GM21390 (cell line): ENCODE data around the gene SLC5A12.

Source experiments
- ATAC-seq: cut with Tn5 transposase; IDR thresholded peaks from one replicate; pipeline ENCODE4 v1.9.1; 2021; ENCODE audit not compliant: unreplicated experiment

SLC5A12 gene

DNA sequence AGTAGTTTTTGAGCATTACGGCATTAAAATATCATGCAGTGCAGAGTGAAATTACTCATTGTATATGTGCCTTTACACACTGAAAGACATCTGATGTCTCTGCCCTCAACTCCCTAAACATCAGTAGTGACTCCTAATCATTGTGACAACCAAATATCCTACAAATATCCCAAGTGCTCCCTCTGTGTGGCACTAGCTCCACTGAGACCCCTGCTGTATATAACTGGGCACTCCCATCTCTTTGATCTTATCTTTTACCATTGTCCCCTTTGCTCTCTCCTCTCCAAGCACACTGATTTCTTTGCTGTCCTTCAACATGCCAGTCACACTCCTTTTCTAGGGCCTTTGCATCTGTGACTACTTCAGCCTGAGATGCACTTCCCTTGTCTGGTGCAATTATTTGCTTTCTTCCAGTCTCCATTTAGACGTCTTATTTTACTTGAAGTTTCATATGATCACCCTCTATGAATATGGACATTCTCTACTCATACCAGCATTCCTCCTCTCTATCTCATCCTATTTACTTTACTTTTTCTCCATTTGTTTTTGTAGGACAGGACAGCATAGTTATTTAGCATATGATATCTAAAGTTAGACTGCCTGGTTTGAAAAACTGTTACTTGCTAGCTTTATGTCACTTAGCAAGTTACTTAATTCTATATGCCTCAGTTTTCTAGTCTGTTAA lies 2.4 kb downstream of the SLC5A12 start:
- ATAC-seq = no peak

DNA sequence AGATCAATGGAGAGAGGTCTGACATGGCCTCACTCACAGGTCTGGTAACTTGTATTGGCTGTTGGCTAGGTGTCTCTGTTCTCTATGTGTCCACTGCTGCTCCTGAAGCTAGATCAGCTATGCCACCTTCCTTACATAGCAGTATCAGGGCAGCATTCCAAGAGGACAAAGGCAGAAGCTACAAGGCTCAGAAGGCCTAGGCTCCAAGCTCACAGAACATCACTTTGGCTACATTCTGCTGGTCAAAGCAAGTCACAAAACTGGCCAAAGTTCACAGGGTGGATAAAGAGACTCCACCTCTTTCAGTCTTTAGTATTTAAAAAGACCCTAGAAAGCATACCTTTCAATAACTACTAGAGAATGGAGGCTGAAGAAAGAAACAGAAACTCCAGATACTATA lies 4.1 kb downstream of the SLC5A12 start:
- ATAC-seq = no peak

DNA sequence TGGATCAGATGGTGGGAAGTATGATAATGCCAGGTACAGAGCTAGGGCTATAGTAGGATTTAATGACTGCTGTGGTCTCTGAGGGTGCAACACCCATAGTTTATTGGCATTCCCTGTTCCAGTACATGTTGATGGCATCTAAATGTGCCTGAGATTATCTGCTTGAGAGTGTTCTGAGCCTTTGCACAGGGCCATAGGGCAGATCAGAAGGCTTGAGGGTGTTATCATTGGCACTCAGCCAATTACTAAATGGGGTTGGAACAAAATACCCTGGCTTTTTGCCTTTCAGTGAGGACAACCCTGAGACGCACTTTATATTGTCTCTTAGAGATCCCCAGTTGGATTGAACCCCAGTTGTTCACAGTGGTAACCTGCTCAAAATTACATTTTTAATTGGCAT lies 6.7 kb downstream of the SLC5A12 start:
- no peak for ATAC-seq

DNA sequence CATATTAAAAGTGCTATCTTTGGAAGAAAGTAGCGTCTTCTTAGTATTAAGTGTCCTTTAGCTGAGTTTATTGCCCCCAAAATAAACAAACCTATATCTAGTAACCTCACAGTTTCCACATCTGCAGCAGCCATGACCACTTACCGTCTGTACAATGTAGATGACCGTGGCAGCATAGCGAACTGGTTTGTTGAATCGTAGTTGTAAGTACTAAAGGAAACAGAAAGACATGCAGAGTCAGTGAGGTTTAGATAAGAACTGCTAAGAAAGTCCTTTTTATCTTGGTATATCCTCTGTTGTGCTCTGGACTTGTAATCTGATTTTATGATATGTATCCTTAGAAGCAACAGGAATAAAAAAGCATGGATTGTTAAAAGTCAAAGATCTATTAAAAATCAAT lies 9.4 kb downstream of the SLC5A12 start:
- ATAC-seq = no peak

GRCh38 chr11:26710489-26710888 lies 11.4 kb downstream of the SLC5A12 start:
- ATAC-seq = no peak

- ATAC-seq = no peak
Observed at GRCh38 chr11:26708736-26709456, 13.0 kb downstream of the SLC5A12 start.

DNA sequence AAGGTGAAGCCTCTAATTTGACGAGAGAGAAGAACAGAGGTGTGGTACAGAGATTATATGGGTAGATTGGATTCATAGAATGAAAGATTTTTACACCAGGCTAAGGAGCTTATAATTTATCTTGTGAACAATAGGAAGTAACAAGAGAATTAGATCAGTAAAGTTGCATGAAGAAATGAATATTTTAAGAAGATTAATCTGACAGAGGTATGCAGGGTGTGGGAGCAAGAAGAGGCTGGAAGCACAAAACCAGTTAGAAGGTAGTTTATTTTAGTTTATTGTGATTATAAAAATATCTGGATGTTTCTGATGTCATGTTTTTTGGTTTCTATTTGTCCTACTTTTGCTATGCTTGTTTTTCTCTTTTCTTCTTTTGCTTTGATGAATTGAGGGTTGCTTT lies 15.7 kb downstream of the SLC5A12 start:
- ATAC-seq = no peak

GRCh38 chr11:26704249-26704648 lies 17.6 kb downstream of the SLC5A12 start:
- ATAC-seq = no peak

DNA sequence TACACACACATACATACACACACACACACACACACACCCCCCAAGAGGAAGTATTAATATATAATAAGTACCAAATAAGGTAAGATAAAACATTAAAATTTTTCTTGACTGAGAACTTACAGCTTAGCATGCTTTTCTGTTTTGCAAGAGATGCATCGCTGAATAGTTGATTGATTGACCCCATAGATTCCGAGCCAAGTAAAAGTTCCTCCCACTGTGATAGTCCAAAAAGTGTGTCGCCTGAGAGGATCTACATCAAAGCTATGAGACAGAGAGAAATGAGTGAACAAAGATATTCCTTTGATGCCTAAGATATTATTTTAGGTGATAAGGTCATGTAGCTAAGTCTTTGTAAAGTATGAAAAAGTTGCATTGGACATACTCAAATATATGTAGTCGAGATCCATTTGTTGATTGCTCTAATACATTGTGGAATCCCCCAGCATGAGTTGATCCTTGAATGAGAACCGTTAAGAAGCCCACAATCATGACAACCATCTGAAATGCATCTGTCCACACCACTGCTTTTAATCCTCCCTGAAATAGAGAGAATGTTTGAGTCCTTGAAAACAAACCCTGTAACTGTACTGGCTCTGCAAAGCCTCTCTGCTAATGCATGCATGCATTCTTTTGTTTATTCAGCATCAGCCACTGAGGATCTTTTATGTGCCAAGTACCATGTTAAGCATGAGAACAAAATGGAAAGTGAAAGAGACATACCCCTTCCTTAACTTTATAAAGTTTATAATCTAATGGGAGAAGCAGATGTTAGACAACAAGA lies 18.3 kb downstream of the SLC5A12 start:
- no peak for ATAC-seq

- no peak for ATAC-seq
Observed at GRCh38 chr11:26702406-26702805, 19.5 kb downstream of the SLC5A12 start.

GRCh38 chr11:26700574-26701235 lies 21.2 kb downstream of the SLC5A12 start:
- ATAC-seq = no peak

DNA sequence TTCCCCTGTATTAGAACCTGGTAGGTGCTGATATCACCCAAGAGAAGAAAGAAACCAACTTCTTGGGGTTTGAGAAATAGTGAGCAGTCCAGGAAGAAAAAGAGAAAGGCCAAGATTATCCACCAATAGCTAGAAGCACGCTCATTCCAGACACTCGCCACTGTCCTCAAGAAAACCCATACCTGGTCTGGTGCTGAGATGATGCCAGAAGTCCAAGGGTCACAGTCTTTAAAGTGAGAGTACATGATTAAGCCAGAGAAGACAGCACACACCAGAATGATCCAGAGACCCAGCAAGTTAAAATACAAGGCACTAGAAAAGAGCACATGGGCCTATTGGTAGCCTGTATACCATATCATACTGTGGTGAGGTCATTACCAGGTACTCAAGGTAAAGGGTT lies 23.6 kb downstream of the SLC5A12 start:
- no peak for ATAC-seq

- ATAC-seq = no peak
Observed at GRCh38 chr11:26696330-26696729, 25.5 kb downstream of the SLC5A12 start.

- ATAC-seq = no peak
Observed at GRCh38 chr11:26688701-26689100, 33.2 kb downstream of the SLC5A12 start.

DNA sequence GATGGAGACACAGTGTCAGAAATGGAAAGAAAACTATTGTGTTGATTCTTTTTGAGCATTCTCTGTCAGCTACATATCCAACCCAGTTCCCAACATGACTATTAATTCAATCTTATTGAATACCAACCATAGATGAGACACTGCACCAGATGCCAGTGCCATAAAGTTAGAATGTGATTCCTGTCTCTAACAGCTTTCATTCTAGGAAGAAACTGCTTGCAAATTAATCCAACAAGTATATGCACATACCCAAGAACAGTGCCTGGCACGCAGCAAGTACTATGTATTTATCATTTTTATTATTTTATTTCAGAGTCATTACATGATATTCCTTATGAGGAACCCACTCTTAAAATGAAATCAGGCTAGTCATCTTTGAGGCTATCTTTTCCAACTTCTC lies 34.5 kb downstream of the SLC5A12 start:
- no peak for ATAC-seq

DNA sequence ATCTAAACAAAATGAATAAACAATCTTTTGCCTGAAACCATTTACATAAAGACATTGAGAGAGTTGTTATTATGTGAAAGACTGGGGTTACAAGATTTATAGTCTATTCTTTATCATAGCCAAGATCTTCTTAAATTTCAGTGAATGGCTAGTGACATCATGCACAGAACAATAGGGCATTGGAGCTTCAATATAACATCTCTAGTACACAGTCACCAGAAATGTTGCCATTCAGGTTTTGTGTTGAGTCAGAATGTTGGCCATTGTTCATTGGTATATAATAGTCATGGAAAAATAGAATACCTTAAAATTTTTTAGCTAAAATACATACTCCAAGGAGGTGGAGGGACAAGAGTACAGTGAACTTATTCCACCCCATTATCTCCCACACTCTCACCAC lies 44.3 kb downstream of the SLC5A12 start:
- no peak for ATAC-seq

GRCh38 chr11:26676641-26677040 lies 45.2 kb downstream of the SLC5A12 start:
- no peak for ATAC-seq

DNA sequence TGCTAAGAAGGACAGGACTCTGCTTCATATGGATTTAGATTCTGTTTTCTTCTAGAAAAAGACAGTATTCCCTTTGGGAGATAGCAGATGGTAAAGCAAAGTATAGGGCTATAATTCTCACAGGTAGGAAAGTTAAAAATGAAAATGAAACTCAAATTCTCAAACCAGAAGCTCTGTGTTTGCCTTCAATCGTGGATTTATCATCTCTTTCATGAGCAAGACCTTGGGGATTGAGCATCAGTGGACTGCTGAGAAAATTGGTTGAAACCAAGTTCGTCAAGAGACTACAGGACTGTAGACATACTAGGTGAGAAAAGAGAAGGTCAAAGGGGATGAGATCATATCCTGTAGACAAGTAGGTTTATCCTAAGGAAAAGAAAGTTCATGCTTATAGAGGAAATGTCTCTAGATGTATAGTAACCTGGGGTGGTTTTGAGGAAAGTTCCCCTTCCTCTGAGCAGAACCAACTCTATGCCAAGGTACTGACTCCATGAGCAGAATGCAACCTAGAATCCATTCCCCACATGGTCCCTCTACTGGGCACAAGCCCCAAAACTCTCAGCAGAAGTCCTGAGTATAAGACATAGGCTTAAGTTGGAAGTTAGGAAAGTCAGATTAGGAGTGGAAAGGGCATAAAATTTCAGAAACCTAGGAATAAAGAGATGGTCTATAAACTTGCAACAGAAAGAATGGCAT lies 46.5 kb downstream of the SLC5A12 start:
- no peak for ATAC-seq

DNA sequence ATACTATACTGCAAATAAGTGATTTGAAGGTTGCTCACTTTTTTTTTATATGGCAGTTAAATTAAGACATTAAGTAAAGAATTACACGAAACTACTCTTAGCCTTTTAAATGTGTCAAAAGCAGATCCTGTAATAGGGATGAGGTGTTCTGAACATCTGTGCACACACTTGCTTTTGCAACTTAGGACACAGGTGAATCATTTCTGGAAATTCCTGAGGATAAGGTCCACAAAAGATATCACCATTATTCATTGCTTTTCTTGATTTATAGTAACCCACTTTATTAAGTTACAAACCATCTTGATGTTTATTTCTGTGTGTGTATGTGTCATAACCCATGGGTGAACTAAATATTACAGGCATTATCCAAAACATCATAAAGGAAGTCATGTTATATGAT lies 55.9 kb downstream of the SLC5A12 start:
- no peak for ATAC-seq

DNA sequence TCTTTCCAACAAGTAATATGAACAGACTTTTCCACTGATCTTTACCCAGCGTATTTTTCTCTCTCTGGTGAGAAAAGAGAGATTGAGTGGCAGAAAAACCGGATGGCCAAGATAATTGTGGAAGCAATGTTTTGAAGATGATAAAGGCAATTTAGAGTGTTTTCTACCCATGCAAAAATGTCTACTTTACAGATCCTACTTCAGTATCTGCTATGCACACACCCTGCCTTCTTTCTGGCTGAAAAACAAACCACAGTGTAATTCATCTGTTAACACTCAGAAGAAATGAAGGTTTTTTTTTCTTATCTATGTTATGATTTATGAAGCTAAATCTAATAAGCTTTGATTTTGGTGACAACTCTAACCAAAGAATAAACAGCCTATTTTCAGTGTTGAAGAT lies 56.8 kb downstream of the SLC5A12 start:
- ATAC-seq = no peak

GRCh38 chr11:26662916-26663315 lies 58.9 kb downstream of the SLC5A12 start:
- ATAC-seq = no peak
